ENCODE data around the gene LGI4.

Gene LGI4

DNA sequence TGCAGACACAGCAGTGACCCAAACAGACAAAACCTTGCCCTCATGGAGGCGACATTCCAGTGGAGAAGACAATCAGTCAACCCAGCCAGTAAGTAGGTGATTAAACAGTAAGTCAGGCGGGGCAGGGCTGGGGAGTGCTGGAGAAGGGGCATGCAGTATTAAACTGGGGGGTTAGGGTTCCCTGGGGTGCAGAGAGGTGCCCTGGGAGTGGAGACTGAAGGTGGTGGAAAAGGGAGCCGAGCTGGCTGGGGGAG lies 50.4 kb downstream of the LGI4 start:
- DNase-seq, result no peak

DNA sequence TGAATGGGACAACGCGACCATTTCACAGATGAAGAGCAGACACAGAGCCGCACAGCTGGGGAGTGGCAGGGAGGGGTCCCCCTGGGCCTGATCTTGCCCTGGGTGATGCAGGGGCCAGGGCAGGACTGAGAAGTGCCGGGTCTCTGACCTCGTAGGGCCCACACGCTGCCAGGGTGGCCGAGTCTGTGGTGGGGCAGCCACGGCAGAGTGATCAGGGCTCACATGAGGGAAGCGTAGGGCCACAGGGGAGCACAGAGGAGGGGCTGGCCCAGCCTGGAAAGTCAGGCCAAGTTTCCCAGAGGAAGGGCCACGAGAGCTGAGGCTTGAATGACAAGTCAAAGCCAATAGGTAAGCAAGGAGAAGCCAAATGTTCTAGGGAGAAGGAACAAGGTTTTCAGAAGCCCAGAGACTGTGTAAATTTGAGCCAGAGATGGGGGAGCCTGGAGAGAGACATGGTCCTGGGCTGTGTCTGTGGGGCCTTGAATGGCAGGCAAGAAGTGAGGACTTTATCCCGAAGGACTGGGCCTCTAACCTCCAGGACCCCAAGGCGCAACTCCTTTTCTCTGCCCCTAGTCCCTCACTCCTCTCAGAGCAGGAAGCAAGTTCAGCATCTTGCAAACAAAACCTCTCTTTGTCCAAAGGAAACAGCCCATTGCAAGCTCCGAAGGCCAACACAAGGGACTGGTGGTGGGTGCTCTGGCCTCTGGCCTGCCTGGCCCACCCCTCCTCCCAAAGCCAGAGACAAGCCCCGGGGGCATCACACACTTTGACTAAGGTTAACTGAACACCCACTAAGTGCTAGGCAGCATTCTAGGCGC lies 51.0 kb downstream of the LGI4 start:
- no peak for DNase-seq

GRCh38 chr19:35081201-35081600 lies 53.7 kb downstream of the LGI4 start:
- DNase-seq, result no peak

DNA sequence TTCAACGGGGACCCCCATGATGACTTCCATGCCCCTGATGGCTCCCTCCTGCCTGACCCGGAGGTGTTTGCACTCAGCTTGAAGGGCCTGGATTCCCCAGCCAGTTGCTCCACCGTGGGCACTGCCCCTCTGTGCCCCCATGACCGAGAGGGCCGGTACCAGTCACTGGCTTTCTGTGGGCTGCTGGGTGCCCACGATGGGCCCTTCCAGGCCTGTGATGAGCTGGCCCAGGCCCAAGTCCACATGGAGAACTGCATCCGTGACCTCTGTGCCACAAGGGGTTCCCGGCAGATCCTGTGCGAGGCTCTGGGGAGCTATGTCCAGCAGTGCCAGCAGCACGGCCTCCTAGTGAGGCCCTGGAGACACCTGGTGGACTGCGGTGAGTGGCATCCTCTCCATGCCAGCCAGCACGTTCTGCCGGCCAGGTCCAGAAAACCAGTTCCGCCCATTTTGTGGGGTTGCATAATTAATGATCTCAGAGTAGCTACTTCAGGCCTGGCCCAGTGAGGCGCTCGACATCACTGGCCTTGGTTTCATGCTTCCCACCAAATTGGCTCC lies 54.2 kb downstream of the LGI4 start:
- DNase-seq, result no peak

- DNase-seq, result no peak
These were observed 55.0 kb downstream of the LGI4 start for GRCh38 chr19:35079826-35080225.

- DNase-seq, result no peak
These were observed 57.2 kb downstream of the LGI4 start for GRCh38 chr19:35077411-35078223.

- DNase-seq, result no peak
These were observed 58.2 kb downstream of the LGI4 start for GRCh38 chr19:35076657-35077056.

DNA sequence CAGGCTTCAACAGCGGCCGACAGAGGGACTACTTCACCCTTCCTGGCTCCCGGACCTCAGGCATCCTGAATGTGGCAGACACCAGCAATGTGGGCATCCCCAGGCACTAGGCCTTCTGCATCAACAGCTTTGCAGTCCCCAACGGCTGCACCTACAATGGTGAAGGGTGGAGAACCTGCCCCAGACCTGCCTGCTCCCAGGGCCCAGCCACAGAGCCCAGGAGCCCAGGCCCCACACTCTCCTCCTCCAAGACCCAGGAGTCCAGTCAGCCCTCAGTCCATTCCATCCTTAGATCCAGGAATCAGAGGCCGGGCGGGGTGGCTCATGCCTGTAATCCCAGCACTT lies 58.9 kb downstream of the LGI4 start:
- no peak for DNase-seq

DNA sequence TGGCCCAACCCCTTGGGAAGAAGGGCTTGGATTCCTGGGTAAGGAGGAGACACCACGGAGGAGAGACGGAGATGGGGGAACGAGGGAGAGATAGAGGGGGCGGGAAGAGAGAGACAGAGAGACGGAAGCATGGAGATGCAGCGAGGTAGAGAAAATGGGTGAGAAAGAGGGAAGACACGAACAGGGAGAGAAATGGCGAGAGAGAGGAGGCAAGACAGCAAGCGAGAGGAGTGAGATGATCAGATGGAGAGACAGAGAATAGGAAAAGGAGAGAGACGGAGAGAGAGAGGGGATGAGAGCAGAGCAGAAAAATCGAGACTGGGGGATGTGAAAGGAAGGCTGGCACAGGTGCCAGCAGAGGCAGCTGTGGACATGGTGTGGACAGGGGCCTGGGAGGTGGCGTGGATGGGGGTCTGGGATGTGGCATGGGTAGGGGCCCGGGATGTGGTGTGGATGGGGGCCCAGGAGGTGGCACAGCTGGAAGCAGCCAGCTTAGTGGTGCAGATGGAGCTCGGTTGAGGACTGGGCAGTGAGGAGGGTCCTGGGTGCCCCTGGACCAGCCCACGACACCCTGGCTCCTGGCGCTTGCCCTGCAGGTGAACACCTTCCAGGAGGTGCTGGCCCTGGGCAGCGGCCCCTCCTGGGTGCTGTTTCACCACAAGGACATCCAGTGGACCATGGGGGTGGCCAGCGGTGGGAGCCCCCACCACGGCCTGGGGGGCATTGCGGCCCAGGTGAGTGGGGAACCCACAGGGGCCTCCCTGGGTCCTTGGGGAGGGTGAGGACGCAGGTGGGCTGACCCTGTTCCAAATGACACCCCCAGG lies 59.4 kb downstream of the LGI4 start:
- no peak for DNase-seq

All from NCI-H2081 (cell line).